Bronchial epithelial cell (primary cell): ENCODE results near the gene CEP85L. TPM values are rescaled to one million over a fixed set of nuclear protein-coding genes. Genes with fewer than 3 reads are reported as not detected.

Experiments used
- DNase-seq: peaks from one replicate; pipeline ENCODE4 v3.0.0-alpha.2; 2010; ENCODE audit warnings: low read depth
- FAIRE-seq: peaks from 2 replicates; lab custom pipeline; 2011; peaks lifted over from hg19 to GRCh38; lab: Jason Lieb, UNC
- H3K27me3 ChIP-seq: 2 replicates; pipeline ENCODE4 v1.5.1; 2011; ENCODE audit warnings: low read length; ENCODE audit not compliant: control insufficient read depth, insufficient read depth
- H3K36me3 ChIP-seq: 2 replicates; pipeline ENCODE4 v1.5.1; 2011; ENCODE audit warnings: low read length; ENCODE audit not compliant: control insufficient read depth, insufficient read depth
- H3K4me3 ChIP-seq: 2 replicates; pipeline ENCODE4 v1.5.1; 2011; ENCODE audit warnings: mild to moderate bottlenecking, low read depth, low read length, control low read depth
- total RNA-seq: library from RNA; depleted of rRNA; stranded (reverse); fragments of >200 nt; gene quantifications from 2 replicates; pipeline ENCODE4 v1.2.1, GENCODE V29; 2014
- TF ChIP-seq, protein P1 (sequence below): IDR thresholded peaks from 2 replicates; pipeline ENCODE4 v1.5.1; 2011; ENCODE audit warnings: mild to moderate bottlenecking, moderate library complexity, low read length, control low read depth, inconsistent platforms; ENCODE audit not compliant: insufficient read depth, severe bottlenecking

CEP85L gene
- 6.7 and 7.1 TPM in 2 replicates for total RNA-seq

DNA sequence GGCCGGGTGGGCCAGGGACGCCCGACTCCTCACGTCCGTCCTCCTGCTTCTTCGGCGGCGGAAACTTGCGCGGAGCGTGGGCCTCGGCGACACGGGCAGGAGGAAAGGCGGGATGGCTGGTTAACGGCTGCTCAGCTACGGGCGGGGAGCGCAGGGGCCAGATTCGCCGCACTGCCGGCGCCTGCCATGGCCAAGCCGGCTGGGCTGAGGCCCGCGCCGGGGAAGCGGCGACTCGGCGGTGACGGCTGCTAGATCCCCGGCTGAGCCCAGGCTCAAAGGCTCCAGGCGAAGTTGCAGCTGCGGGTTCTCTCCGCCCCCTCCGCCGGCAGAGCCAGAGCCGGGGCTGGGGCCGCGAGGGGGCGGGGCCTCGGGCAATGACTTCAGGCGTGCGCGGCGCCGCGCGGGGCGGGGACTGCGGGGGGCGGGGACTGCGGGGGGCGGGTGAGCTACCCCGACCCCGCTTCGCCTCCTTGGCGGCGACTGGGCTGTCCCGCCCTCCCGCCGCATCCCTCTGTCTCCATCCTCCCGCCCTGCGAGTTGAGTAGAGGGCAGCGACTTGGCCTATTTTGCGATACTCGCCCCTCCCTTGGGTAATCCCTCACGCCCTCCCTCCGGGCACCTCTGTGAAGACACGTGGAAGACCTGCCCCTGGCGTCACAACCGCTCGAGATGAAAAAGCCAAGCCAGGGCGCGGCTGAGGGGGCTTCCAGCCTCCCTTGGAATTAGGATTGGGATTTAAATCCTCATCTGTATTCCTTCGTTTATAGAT is at the start of gene CEP85L:
TSS of gene CEP85L (minus strand) at position 310 of the 769 bp plus-strand sequence. CDS start 322 bp downstream, outside the sequence.
- Histone ChIP-seq H3K4me3 (peak within 1 kb of the TSS; percentile 96), H3K27me3 (no peaks in the 10 kb centered on the region), H3K36me3 (no peaks in the 10 kb centered on the region)
- peak; percentile 72 for DNase-seq
- FAIRE-seq, result no peak
- TF ChIP-seq, protein P1, sequence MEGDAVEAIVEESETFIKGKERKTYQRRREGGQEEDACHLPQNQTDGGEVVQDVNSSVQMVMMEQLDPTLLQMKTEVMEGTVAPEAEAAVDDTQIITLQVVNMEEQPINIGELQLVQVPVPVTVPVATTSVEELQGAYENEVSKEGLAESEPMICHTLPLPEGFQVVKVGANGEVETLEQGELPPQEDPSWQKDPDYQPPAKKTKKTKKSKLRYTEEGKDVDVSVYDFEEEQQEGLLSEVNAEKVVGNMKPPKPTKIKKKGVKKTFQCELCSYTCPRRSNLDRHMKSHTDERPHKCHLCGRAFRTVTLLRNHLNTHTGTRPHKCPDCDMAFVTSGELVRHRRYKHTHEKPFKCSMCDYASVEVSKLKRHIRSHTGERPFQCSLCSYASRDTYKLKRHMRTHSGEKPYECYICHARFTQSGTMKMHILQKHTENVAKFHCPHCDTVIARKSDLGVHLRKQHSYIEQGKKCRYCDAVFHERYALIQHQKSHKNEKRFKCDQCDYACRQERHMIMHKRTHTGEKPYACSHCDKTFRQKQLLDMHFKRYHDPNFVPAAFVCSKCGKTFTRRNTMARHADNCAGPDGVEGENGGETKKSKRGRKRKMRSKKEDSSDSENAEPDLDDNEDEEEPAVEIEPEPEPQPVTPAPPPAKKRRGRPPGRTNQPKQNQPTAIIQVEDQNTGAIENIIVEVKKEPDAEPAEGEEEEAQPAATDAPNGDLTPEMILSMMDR, result no peak

DNA sequence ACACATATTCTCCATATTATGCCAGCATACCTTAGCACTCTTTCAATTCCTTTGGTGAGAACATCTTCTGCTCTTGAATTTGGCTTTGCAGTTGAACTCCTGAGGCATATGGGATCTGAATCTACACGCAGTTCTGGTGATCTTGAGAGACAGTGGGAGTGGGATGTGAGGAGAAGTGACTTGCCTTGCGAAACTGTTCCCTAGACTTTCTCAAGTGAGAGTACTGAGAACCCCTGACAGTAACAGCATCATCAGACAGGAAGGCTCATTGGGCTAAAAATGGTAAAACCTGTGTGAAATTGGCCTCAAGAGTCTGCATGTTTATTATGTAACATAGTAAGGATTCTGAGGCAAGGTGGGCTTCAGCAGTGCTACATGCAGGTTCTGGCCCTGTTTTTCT is 49.1 kb upstream of the CEP85L start:
- FAIRE-seq (no peak), DNase-seq (no peak)
- no peaks in the 10 kb centered on the region for H3K36me3 ChIP-seq
- TF ChIP-seq, protein P1, result no peak
- H3K4me3 ChIP-seq, result no peak overlapping the region
- H3K27me3 ChIP-seq, result no peaks in the 10 kb centered on the region

DNA sequence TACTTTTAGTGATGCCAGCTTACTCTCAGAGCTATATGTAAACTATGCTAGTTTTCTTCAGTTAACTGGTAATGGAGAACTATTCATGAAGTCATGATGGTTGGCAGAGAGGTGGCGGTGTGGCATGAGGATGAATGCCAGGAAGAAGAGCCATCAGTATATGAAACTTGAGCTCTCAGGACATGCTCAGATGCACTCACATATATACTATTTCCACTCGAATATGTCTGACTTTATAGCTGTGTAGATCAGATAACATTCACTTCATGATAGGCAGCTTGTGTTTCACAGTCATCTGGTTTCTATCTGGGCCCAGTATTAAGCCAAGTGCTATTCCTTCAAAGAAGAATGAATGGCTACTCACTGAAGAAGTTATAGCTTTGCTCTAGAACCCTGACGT is 46.2 kb upstream of the CEP85L start:
- no peaks in the 10 kb centered on the region for H3K27me3 ChIP-seq
- TF ChIP-seq, protein P1, result no peak
- no peaks in the 10 kb centered on the region for H3K36me3 ChIP-seq
- DNase-seq (no peak), FAIRE-seq (no peak)
- no peak overlapping the region for H3K4me3 ChIP-seq

GRCh38 chr6:118696271-118696670 is 44.9 kb upstream of the CEP85L start:
- H3K4me3 ChIP-seq, result no peak overlapping the region
- no peaks in the 10 kb centered on the region for H3K36me3 ChIP-seq
- FAIRE-seq (no peak), DNase-seq (no peak)
- no peaks in the 10 kb centered on the region for H3K27me3 ChIP-seq
- TF ChIP-seq, protein P1, result no peak

DNA sequence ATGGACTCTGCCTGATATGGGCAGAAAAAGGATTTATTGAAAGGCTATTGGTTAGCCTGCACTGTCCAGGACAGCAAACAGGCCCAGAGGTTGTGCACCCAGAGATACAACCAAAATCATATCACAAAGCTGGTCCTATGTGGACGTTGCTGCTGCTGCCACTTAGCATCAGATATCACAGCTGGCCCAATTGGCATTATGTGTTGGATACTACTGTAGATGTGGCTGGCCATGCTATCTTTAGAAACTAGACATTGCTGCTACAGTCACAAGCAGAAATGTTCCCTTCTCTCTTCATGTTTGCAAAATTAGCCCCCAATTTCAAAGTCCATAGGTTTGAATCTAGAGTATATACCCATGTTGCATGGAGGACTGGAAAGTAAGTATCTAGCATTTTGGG is 42.2 kb upstream of the CEP85L start:
- TF ChIP-seq, protein P1, result no peak
- no peak for FAIRE-seq
- Histone ChIP-seq H3K36me3 (no peaks in the 10 kb centered on the region), H3K27me3 (no peaks in the 10 kb centered on the region), H3K4me3 (no peak overlapping the region)
- no peak for DNase-seq

DNA sequence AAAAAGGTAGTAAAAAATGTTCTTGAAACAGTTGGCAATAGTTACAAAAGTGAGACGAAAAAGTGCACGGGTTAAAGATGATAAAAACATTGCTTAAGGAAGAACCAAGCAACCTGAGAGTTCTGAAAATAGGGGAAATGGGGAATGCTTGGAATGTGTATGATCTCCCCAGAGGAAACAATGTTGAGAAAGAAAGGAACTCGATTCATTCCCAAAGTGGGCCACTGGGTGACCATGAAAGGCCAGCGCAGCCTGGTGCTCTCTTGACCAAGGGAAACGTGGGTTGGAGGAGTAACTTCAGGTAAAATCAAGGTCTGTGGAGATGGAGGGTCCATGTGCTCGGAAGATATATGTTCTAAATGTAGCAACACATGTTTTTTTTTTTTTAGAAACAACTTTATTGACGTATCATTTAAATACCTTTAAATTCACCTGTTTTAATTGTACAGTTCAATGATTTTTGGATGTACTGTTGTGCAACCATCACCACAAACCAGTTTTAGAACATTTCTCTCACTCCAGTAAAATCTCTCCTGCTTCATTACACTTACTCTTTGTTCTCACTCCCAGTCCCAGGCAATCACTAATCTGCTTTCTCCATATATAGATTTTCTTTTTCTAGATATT is 34.5 kb upstream of the CEP85L start:
- TF ChIP-seq, protein P1, result no peak
- Histone ChIP-seq H3K4me3 (no peak overlapping the region), H3K36me3 (no peaks in the 10 kb centered on the region), H3K27me3 (no peaks in the 10 kb centered on the region)
- FAIRE-seq (no peak), DNase-seq (no peak)
